ENCODE results near the gene CDC42BPG. TPM values are rescaled to one million over a fixed set of nuclear protein-coding genes. Genes with fewer than 3 reads are reported as not detected.

The CDC42BPG gene
- 0.17 and 0.73 TPM in 2 replicates for polyA plus RNA-seq (2014; cell fraction: cytosol; rRNA removed)
- polyA plus RNA-seq (2014; cell fraction: nucleus; rRNA removed): 1.4 and 1.8 TPM in 2 replicates

- DNase-seq (ENCODE audit: low spot score): peak; percentile 56
These were observed at the start of gene CDC42BPG for GRCh38 chr11:64844330-64845128. TSS of gene CDC42BPG (minus strand) at chr11:64844653. CDS start at chr11:64844569, 84 bp downstream.

GRCh38 chr11:64893194-64894069 lies 49.0 kb upstream of the CDC42BPG start:
- DNase-seq (ENCODE audit: low spot score): no peak

- no peak for DNase-seq (ENCODE audit: low spot score)
These were observed 48.4 kb upstream of the CDC42BPG start for GRCh38 chr11:64892838-64893193.

GRCh38 chr11:64892411-64892831 lies 48.0 kb upstream of the CDC42BPG start:
- no peak for DNase-seq (ENCODE audit: low spot score)

GRCh38 chr11:64891880-64892279 lies 47.4 kb upstream of the CDC42BPG start:
- DNase-seq (ENCODE audit: low spot score): no peak

- no peak for DNase-seq (ENCODE audit: low spot score)
These were observed 46.9 kb upstream of the CDC42BPG start for GRCh38 chr11:64891215-64891848.

- DNase-seq (ENCODE audit: low spot score): no peak
These were observed 46.1 kb upstream of the CDC42BPG start for GRCh38 chr11:64890522-64890939.

- DNase-seq (ENCODE audit: low spot score): peak; percentile 67
These were observed 44.5 kb upstream of the CDC42BPG start for GRCh38 chr11:64888729-64889511.

GRCh38 chr11:64888406-64888728 lies 43.9 kb upstream of the CDC42BPG start:
- no peak for DNase-seq (ENCODE audit: low spot score)

GRCh38 chr11:64887757-64888405 lies 43.4 kb upstream of the CDC42BPG start:
- peak; percentile 78 for DNase-seq (ENCODE audit: low spot score)

GRCh38 chr11:64887234-64887756 lies 42.8 kb upstream of the CDC42BPG start:
- DNase-seq (ENCODE audit: low spot score): no peak

GRCh38 chr11:64885367-64886286 lies 41.2 kb upstream of the CDC42BPG start:
- no peak for DNase-seq (ENCODE audit: low spot score)

GRCh38 chr11:64884019-64884418 lies 39.6 kb upstream of the CDC42BPG start:
- DNase-seq (ENCODE audit: low spot score): no peak

GRCh38 chr11:64883575-64883974 lies 39.1 kb upstream of the CDC42BPG start:
- DNase-seq (ENCODE audit: low spot score): no peak

- no peak for DNase-seq (ENCODE audit: low spot score)
These were observed 37.8 kb upstream of the CDC42BPG start for GRCh38 chr11:64882243-64882642.

- peak; percentile 61 for DNase-seq (ENCODE audit: low spot score)
These were observed 37.0 kb upstream of the CDC42BPG start for GRCh38 chr11:64881476-64881875.

- no peak for DNase-seq (ENCODE audit: low spot score)
These were observed 36.0 kb upstream of the CDC42BPG start for GRCh38 chr11:64880240-64881001.

- DNase-seq (ENCODE audit: low spot score): no peak
These were observed 34.9 kb upstream of the CDC42BPG start for GRCh38 chr11:64879244-64879900.
